SK-N-SH (cell line): ENCODE measurements around the gene UNC13B. TPM values are rescaled to one million over a fixed set of nuclear protein-coding genes. Genes with fewer than 3 reads are reported as not detected.

Experiments
- CTCF ChIA-PET: fragments of 300-600, 350-600 bp; formaldehyde crosslinking; extraction: SDS; loops from one replicate; lab custom pipeline; 2021; lab: Yijun Ruan, JAX
- POLR2A ChIA-PET: fragments of 350-600 bp; sonication (Branson Sonifier 250); formaldehyde crosslinking; extraction: SDS; loops from one replicate; lab custom pipeline; 2020; ENCODE audit warnings: antibody characterized with exemption, inconsistent platforms; lab: Yijun Ruan, JAX
- DNase-seq: peaks from one replicate; pipeline ENCODE4 v3.0.0; 2012
- H2AFZ ChIP-seq: fragments of 200-600 bp; sonication (generic); 2 replicates; pipeline ENCODE4 v1.8.1; 2016; ENCODE audit warnings: antibody characterized with exemption, mild to moderate bottlenecking, low read depth
- H3F3A ChIP-seq: fragments of 200-600 bp; sonication (generic); replicated peaks from 2 replicates; pipeline ENCODE3; 2016; ENCODE audit warnings: antibody characterized with exemption, mild to moderate bottlenecking; ENCODE audit not compliant: insufficient read depth
- H3K27ac ChIP-seq, 2 experiments: fragments of 200-500 bp in 1 of 2; fragments of 200-600 bp in 1 of 2; sonication (Bioruptor generic) in 1 of 2; sonication (generic), shearing (Covaris generic) in 1 of 2; 2 replicates each; pipeline versions ENCODE4 v1.5.1 to v1.6.1; 2014 to 2016; ENCODE audit warnings: low read depth in 2 of 2, inconsistent platforms in 1 of 2, low read length in 1 of 2, mild to moderate bottlenecking in 1 of 2, mixed read lengths in 1 of 2
- H3K27me3 ChIP-seq: fragments of 200-600 bp; sonication (generic), shearing (Covaris generic); 2 replicates; pipeline ENCODE4 v1.6.1; 2016; ENCODE audit warnings: mixed run types; ENCODE audit not compliant: insufficient read depth
- H3K36me3 ChIP-seq, 2 experiments: fragments of 200-500 bp in 1 of 2; fragments of 200-600 bp in 1 of 2; sonication (Bioruptor generic) in 1 of 2; sonication (generic) in 1 of 2; replicated peaks in 1 of 2; 2 replicates each; pipeline versions ENCODE3 to v1.5.1; 2014 to 2016; ENCODE audit warnings: low read length in 1 of 2, mild to moderate bottlenecking in 1 of 2; ENCODE audit not compliant: insufficient read depth in 2 of 2, control insufficient read depth in 1 of 2
- H3K4me1 ChIP-seq, 2 experiments: fragments of 200-500 bp in 1 of 2; fragments of 200-600 bp in 1 of 2; sonication (Bioruptor generic) in 1 of 2; sonication (generic), shearing (Covaris generic) in 1 of 2; 2 replicates each; pipeline versions ENCODE4 v1.5.1 to v1.6.1; 2014 to 2016; ENCODE audit warnings: low read depth in 1 of 2, low read length in 1 of 2, mixed run types in 1 of 2; ENCODE audit not compliant: insufficient read depth in 2 of 2, control insufficient read depth in 1 of 2
- H3K4me2 ChIP-seq: fragments of 200-600 bp; sonication (generic), shearing (Covaris generic); 2 replicates; pipeline ENCODE4 v1.6.1; 2017; ENCODE audit warnings: mixed run types
- H3K4me3 ChIP-seq, 2 experiments: fragments of 200-500 bp in 1 of 2; fragments of 200-600 bp in 1 of 2; sonication (Bioruptor generic) in 1 of 2; sonication (generic), shearing (Covaris generic) in 1 of 2; 2 replicates each; pipeline versions ENCODE4 v1.5.1 to v1.8.1; 2014 to 2016; ENCODE audit warnings: low read depth in 2 of 2, inconsistent platforms in 1 of 2, low read length in 1 of 2, mild to moderate bottlenecking in 1 of 2, mixed read lengths in 1 of 2, moderate library complexity in 1 of 2
- H3K79me2 ChIP-seq: fragments of 200-600 bp; sonication (generic); 2 replicates; pipeline ENCODE4 v1.8.1; 2017; ENCODE audit warnings: mild to moderate bottlenecking; ENCODE audit not compliant: insufficient read depth
- H3K9ac ChIP-seq: fragments of 200-600 bp; sonication (generic); 2 replicates; pipeline ENCODE4 v1.6.1; 2017; ENCODE audit warnings: mixed run types
- H3K9me2 ChIP-seq: fragments of 200-600 bp; sonication (generic); 2 replicates; pipeline ENCODE4 v1.6.1; 2017; ENCODE audit warnings: mixed run types
- H3K9me3 ChIP-seq: fragments of 200-600 bp; sonication (generic); 2 replicates; pipeline ENCODE4 v1.6.1; 2017; ENCODE audit warnings: mixed run types, mild to moderate bottlenecking, moderate library complexity
- H4K20me1 ChIP-seq: fragments of 200-600 bp; sonication (generic); 2 replicates; pipeline ENCODE4 v1.6.1; 2017; ENCODE audit warnings: mild to moderate bottlenecking, mixed run types; ENCODE audit not compliant: insufficient read depth
- CHD2 ChIP-seq: fragments of 150-350 bp; IDR thresholded peaks from 2 replicates; pipeline ENCODE4 v1.6.1; 2018; ENCODE audit warnings: low read length; ENCODE audit not compliant: partially characterized antibody
- ELF1 ChIP-seq: IDR thresholded peaks from 2 replicates; pipeline ENCODE4 v1.4.0; 2012
- EP300 ChIP-seq, 2 experiments: IDR thresholded peaks; 2 replicates each; pipeline versions ENCODE4 v1.4.0 to v1.6.1; 2012; ENCODE audit warnings: borderline replicate concordance in 1 of 2, low read depth in 1 of 2, low read length in 1 of 2
- FOSL2 ChIP-seq: IDR thresholded peaks from 2 replicates; pipeline ENCODE4 v1.4.0; 2012; ENCODE audit warnings: low read depth, mild to moderate bottlenecking, moderate library complexity, borderline replicate concordance
- FOXM1 ChIP-seq: IDR thresholded peaks from 2 replicates; pipeline ENCODE4 v1.4.0; 2012; ENCODE audit warnings: low read depth, mild to moderate bottlenecking
- MEF2A ChIP-seq: IDR thresholded peaks from 2 replicates; pipeline ENCODE4 v1.4.0; 2012; ENCODE audit warnings: low read depth, borderline replicate concordance
- MXI1 ChIP-seq: IDR thresholded peaks from 2 replicates; pipeline ENCODE4 v1.6.1; 2012; ENCODE audit warnings: mild to moderate bottlenecking, low read depth, low read length, improper control_type of control experiment
- NRF1 ChIP-seq: IDR thresholded peaks from 2 replicates; pipeline ENCODE4 v1.6.1; 2012; ENCODE audit warnings: low read depth, mild to moderate bottlenecking, low read length
- POLR2AphosphoS5 ChIP-seq: IDR thresholded peaks from 2 replicates; pipeline ENCODE4 v1.6.1; 2012; ENCODE audit warnings: low read depth, low read length
- TCF12 ChIP-seq: IDR thresholded peaks from 2 replicates; pipeline ENCODE4 v1.4.0; 2012
- YY1 ChIP-seq: IDR thresholded peaks from 2 replicates; pipeline ENCODE4 v1.4.0; 2012; ENCODE audit warnings: low read depth, mild to moderate bottlenecking
- WGBS: methylation state at CpG from one replicate; pipeline ENCODE4 v1.1.6; 2017; ENCODE audit warnings: low lambda C conversion rate; 5-methylcytosine and 5-hydroxymethylcytosine counted together
- polyA plus RNA-seq, 3 experiments: library from polyadenylated mRNA; depleted of rRNA; stranded (reverse); fragments of >200 nt; gene quantifications; 2 replicates each; pipeline ENCODE4 v1.2.3, GENCODE V29; 2012
- TF ChIP-seq, protein P1 (sequence below): IDR thresholded peaks from 2 replicates; pipeline ENCODE4 v1.4.0; 2012; ENCODE audit warnings: low read depth, borderline replicate concordance
- TF ChIP-seq, protein P2 (sequence below): IDR thresholded peaks from 2 replicates; pipeline ENCODE4; 2012

UNC13B gene
- polyA plus RNA-seq, 1 of the 3 experiments (the other 2 are of a cell fraction): 8.1 TPM

DNA sequence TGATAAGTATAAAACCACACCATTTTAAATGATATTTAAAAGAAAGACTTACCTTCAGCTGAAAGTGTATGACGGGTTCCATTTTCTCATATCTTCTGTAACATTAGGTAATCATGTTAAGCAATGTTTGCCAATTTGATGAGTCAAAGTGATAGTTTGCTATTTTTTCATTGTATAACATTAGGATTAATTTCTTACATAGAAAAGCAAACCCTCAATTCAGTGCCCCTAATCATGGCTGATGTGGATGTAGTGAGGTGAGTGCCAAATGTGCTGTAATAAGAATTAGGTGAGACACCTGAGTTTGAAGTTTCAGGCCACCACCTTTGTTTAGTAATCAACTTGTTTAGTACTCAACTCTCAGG lies 68.0 kb downstream of the UNC13B start:
- Histone ChIP-seq H3K27ac (no peak overlapping the region), H3K36me3 (no peaks in the 10 kb centered on the region), H3K9ac (no peak overlapping the region), H3K9me3 (no peaks in the 10 kb centered on the region), H3K9me2 (no peaks in the 10 kb centered on the region), H3K27me3 (no peaks in the 10 kb centered on the region), H3K79me2 (no peaks in the 10 kb centered on the region), H3K4me3 (no peak overlapping the region), H3K4me1 (no peaks in the 10 kb centered on the region; a peak in 1 of 4 replicates), H4K20me1 (no peaks in the 10 kb centered on the region), H2AFZ (no peak overlapping the region), H3F3A (no peaks in the 10 kb centered on the region), H3K4me2 (no peak overlapping the region)
- POLR2A ChIA-PET: no interaction called here
- CTCF ChIA-PET: interaction anchor here (0.6 to 1.1 kb wide), 4 partner anchors 13 to 178 kb away, joined by 3 to 5 read pairs (median 4); no protein-coding TSS in a partner anchor
- TF ChIP-seq, protein P1, sequence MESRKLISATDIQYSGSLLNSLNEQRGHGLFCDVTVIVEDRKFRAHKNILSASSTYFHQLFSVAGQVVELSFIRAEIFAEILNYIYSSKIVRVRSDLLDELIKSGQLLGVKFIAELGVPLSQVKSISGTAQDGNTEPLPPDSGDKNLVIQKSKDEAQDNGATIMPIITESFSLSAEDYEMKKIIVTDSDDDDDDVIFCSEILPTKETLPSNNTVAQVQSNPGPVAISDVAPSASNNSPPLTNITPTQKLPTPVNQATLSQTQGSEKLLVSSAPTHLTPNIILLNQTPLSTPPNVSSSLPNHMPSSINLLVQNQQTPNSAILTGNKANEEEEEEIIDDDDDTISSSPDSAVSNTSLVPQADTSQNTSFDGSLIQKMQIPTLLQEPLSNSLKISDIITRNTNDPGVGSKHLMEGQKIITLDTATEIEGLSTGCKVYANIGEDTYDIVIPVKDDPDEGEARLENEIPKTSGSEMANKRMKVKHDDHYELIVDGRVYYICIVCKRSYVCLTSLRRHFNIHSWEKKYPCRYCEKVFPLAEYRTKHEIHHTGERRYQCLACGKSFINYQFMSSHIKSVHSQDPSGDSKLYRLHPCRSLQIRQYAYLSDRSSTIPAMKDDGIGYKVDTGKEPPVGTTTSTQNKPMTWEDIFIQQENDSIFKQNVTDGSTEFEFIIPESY: no peak
- no peak for TF ChIP-seq FOXM1
- WGBS: 76% methylated on average over 1 of the region's 1 CpG
- DNase-seq: no peak

DNA sequence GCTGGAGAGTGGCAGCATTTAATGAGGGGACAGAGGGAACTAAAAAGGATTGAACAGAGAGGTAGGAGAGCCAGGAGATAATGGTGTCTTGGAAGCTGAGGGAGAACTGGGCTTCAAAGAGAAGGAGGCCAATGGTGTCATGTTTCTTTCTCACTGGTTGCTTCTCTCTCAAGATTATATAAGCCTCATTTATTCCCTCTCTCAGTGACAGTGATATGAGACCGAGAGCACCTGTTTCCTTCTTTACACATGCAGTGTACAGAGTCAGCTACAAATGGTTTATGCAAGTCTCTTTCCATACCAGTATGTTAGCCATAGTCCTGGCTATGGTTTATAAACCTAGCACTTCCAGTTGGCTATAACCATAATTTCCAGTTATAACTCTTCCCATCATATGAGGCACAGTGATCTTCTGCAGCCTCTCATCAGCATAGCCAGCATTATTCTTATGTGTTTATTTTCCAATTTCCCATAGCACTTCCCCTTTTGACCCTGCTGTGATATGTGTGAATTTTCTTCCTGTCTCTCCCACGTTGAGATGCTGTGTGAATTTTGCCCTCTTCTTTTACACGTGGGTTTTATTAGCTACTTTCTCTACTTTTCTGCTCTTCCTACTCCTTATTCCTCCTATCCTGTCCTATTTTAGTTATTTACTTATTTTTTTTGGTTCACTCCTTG lies 71.2 kb downstream of the UNC13B start:
- Histone ChIP-seq H3K79me2 (no peaks in the 10 kb centered on the region), H2AFZ (no peak overlapping the region), H4K20me1 (no peaks in the 10 kb centered on the region), H3K4me1 (no peaks in the 10 kb centered on the region; a peak in 1 of 4 replicates), H3K36me3 (peaks cover 0 to 2% of the 10 kb centered on the region in 2 experiments), H3K4me3 (no peak overlapping the region), H3K9me2 (no peaks in the 10 kb centered on the region), H3K27me3 (no peaks in the 10 kb centered on the region), H3F3A (no peaks in the 10 kb centered on the region), H3K27ac (no peak overlapping the region), H3K9ac (no peak overlapping the region), H3K4me2 (no peak overlapping the region), H3K9me3 (no peaks in the 10 kb centered on the region)
- CTCF ChIA-PET: interaction anchor here (0.8 kb wide), 1 partner anchor 116 kb away, joined by 5 read pairs; no protein-coding TSS in a partner anchor
- POLR2A ChIA-PET: no interaction called here
- TF ChIP-seq FOSL2 (no peak), TCF12 (no peak), MXI1 (no peak), NRF1 (no peak), ELF1 (no peak), YY1 (no peak), EP300 (IDR thresholded peaks at IDR 0.05; ENCODE audit: borderline replicate concordance in 1 of 2, low read depth in 1 of 2, low read length in 1 of 2) (no peak), CHD2 (no peak), POLR2AphosphoS5 (no peak), MEF2A (no peak)
- TF ChIP-seq, protein P2, sequence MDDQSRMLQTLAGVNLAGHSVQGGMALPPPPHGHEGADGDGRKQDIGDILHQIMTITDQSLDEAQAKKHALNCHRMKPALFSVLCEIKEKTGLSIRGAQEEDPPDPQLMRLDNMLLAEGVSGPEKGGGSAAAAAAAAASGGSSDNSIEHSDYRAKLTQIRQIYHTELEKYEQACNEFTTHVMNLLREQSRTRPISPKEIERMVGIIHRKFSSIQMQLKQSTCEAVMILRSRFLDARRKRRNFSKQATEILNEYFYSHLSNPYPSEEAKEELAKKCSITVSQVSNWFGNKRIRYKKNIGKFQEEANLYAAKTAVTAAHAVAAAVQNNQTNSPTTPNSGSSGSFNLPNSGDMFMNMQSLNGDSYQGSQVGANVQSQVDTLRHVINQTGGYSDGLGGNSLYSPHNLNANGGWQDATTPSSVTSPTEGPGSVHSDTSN: no peak
- no peak for DNase-seq
- WGBS: 74% methylated on average over 3 of the region's 3 CpGs
